NCI-H748 treated with DMSO at 0.1 percent for 48 hours (cell line): ENCODE data around the gene RAD51B.

Experiments
- DNase-seq: peaks from one replicate; lab custom pipeline; 2025; lab: John Stamatoyannopoulos, UW

The RAD51B gene

DNA sequence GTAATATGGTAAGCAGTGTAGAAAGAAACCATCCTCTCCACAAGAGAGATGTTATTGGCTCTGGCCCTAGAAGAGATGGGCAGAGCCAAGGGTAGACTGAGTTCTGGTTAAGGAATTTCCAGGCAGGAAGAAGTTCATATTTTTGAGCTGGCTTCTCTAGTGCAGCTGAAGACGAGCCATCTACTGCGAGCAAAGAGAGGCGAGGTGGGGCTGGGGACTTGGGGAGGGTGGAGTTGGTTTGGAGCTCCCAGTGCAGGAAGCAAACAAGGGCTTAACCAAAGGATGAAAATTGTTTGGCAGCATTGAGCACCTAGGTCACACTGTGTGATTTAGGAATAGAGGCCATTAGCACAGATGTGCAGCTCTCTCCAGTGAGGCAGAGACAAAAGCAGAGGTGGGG is 733.7 kb downstream of the RAD51B start:
- DNase-seq = no peak

DNA sequence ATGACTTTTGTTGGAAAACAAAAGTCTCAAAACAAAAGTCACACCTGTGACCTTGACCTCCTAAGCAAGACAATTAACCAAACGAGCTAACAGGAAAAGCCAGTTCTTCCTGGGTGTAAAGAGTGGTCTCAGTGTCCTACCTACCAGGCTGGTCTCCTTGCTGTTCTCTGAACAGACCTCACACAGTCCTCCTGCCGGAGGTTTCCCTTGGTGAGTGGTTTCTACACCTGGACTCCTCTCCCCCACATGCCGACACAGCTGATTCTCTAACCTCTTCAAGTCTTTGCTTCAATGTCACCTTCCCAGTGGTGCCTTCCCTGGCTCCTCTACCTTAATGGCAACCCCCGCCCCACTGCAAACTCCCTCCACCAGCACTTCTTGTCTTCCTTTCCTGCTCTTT is 734.7 kb downstream of the RAD51B start:
- no peak for DNase-seq

DNA sequence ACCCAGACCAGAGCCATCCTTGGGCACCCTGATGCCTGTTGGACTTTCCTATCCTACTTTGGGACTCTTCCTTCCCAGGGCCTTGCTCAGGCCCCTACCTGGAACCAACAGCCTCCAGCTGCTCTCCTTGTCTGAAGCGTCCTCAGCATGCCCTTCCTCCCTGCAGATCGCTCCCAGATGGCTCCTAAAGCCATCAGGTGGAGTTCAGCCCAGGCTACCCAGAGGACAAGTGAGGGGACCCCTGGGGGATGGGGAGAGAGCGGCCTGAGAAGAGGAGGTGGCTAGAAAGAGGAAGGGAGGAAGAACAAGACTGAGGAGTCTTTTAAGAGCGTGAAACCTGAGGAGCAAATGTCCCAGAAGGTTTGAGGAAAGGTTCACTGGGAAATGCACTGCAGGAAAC is 736.7 kb downstream of the RAD51B start:
- DNase-seq = no peak

DNA sequence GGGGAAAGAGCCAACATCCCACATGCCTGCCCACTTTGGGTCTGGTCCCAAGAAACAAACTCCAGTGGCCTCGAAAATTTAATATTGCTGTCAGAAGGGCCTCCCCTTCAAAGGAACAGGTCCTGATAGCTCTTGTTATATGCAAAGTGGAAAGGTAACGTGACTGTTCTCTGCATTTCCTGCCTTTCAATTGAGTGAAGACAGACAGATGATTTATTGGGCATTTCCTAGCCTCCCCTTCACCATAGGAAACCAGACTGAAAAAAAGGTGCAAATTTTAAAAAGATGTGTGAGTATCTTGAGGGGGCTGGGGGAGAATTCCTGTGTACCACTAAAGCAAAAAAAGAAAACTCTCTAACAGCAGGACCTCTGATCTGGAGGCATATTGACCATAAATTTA is 738.1 kb downstream of the RAD51B start:
- DNase-seq = no peak

DNA sequence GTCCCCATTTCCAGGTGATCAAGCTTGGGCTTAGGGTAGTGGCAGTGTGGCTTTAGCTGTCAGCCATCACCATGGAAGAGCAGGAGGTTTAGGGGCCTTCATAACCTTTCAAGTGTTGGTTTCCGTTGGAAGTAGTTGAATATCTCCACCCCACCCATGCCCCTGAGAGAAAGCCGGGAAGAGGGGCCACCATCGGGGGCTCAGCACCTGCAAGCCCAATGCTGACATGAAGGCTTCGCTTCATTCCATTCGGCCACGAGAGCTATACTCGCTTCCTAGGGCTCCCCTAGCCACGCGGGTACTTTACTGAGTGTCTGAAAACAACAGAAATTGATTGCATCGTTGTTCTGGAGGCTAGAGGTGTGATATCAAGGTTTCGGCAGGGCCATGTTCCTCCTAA is 738.5 kb downstream of the RAD51B start:
- DNase-seq = no peak

DNA sequence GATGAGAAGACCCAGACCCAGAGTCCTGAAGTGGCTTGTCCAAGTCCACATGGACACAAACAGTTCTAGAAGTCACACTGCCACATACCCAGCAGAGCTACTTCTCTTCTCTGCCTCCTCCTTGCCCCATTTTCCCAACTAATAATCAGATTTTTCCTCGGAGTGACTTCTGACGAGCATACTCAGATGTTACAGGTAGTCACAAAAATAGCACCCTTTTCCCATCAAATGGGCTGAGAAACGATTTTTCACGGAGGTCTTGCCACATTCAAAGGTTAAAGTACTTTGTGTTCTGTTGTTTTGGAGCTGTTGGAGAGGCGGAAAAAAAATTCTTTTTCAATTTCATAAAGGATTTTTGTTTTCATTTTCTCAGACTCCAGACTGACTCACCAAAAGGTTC is 740.4 kb downstream of the RAD51B start:
- no peak for DNase-seq

DNA sequence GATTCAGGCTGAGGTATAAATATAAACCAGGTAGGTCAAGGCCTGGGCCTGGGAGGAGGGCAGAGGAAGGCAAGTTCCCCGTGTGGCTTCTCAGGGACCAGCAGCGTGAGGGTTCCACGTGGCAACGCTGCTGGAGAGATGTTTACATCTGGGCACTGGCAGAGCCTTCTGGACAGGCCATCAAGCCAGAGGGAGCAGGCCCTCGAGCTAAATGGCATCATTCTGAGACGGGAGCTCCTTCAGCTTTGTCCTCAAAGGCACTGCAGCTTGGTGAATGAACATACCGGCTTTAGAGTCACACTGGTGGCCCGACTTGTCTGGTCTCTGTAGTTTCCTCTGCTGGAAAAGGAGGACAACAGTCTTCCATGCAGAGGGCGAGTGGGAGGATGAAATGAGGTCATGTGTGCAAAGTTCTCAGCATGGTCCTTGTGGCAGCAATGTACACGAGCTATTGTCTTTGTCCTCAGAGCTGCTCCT is 742.0 kb downstream of the RAD51B start:
- no peak for DNase-seq

DNA sequence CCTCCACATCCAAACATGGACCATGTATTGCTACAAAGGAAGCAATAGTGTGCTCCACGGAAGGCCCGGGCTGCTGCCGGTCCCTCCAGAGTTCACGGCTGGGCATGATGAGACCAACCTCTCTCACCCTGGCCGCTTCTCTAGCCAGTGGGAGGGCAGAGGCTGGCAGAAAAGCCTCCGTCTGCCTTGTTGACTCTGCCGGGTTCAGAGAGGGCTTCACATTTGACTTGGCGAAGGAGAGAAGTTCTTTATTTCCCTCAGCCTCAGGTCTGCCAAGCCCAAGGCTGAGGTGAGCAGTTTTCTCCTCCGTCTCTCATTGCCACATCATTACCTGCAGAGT is 743.3 kb downstream of the RAD51B start:
- no peak for DNase-seq

DNA sequence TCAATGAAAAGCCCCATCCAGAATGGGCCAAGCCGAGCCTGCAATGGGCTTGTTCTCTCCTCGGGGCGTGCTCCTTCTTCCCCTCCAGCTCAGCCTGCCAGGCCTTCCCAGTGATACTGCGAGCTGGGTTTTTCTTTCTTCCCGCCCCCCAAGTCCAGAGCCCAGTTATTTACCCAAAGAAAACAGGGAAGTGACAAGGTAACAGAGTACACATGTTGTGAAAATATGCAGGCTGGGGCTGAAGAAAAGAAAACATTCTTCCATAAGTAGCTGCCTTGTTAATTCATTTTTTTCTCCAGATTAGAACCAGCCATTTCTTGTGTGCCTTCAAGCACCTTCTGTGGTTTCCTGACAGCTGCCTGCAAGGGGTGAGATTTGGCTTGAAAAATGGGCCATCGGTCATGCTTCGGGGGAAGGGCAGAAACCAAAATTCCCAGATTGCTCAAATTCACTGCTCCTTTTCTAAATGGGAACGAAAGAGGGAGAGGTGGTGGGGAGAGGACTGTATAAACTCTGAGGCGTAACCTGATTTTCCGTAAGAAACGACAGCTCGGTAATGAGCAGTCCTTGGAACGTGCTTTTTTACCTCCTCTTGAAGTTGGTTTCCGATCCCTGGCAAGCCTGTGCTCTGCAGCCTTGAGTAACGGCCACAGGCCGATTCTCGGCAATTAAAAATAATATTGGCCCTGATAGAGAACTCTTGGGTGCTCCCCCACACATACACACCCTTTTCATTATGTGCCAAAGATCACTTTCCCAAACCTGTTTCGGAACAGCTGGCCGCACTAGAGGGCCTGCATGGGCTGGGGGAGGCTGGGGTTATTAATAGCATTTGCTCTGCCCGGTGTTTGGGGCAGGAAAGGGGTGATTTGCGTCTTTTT is 743.9 kb downstream of the RAD51B start:
- DNase-seq = no peak

DNA sequence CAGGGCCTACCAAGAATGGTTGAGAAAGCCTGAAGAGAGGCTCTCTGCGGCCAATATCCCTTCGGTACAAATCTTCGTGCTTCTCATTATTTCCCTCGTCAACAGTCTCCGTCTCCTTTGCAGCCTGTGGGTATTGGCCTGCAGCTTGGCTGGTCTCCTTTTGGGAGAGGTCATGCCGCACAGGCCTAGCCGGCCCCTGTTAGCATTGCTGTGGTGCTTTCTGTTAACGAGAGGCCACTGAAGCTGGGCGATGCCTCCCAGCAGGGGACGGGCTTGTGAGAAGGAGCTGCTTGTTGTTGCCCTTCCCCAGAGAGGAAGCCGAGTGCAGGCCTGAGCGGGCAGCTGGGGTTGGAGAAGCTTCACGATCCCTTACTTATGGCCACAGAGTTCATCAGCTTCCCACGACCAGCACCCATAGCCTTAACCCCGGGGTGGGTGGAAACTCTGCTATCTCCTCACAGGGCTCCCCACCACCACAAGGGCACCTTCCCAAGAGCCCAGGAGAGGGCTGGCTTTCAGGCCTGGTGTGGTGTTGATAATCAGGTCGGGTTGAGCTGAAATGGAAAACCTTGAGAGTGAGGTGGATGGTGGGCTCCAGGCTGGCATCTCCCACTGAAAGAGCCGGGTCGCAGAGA is 744.7 kb downstream of the RAD51B start:
- DNase-seq = no peak

DNA sequence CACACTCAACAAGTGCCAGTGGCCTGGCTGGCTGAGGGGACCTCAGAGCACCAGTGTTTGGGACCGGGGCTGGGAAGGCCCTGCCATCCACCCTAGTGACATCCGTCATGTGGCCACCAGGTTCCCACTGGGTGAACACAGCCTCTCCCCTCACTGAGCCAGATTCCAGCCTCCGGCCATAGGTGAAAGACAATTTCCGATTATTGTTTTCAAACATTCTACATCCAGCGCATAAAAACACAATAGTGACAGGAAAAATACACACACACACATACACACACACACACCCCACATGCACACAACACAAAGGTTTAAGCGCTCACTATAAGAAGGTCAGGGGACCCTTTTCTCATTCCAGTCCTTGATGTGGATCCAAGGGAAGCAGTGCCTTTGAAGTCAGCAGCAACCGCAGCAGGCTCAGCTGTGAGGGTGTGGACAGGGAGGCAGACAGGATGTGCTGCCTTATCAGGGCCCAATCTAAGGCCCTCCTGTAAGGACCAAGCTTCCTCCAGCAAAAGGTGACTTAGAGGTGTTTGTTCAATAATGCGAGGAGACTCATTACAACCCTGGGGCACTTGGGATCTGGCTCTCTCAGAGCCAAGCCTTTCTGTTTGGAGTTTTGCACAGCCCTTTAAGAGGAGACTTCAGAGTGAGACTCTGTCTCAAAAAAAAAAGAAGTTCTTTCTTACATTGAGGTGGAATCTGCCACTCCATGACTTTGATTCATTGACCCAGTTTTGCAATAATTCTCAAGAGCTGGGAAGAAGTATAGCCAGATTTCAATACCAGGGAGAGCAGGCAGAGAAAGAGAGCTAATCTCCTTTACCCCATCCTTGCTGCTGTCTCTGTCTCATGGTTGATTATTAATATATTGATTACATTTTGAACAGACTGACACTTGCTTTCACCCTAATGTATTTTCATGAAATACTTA is 745.5 kb downstream of the RAD51B start:
- DNase-seq = no peak

DNA sequence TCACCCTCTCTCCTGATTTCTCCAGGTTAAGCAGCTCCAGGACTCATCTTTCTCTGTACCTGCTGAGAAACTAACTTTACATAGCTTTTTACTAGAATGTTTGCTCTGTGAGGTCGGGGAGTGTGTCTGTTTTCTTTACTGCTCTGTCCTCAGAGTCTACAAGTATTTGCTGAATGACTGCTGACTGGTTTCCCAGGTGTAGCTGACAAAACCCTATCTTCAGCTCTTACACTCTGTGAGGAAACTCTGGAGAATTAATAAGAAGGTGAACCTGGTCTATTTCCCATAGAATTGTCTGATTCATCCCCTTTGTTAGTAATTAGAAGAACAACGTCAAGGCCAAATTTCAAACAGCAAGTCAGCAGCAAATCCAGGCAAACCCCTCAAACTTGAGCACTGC is 746.5 kb downstream of the RAD51B start:
- no peak for DNase-seq

DNA sequence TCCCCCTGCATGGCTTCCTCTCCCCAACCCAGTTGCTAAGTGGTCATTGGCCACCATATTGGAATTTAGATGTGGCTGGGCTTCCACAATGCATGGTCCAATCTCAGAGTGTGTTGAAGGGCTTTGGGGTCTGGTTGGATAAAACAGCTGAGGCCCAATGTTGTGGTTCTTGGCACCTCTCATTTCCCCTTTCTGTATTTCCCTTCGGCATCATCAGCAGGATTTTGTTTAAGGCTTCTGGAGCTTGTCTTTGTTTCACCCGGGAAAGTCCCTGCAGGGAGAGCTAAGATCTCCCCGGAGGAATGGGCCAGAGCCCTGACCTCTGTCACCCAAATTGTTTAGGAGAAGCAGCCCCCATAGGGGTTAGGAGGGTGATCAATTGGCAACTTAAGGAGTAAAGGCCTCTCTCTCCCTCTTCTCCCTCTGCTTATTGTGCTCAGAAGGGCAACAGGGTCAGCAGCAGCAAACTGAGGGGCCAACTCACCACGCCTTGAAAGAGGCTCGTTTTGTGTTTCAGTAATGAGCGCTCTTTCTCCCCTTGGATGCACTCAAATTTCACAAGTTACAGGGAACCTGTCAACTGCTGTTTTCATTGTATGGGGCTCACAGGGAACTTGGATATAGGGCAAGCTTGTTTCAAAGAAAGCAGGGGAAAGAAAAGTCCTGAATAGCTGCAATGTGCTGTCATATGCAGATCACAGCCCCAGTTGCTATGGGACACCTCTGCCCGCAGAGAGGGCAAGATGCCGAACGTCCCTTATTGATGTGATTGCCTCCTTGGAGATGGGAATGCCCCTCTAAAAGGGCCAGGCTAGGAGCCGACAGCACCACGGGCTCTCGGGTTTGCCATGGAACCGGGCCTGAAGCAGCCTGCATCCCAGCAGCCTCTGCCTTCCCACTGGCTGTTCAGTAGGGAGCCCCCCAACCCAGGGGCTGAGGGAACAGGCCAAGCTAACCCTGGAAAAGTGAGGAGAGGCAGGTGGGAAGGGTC is 749.6 kb downstream of the RAD51B start:
- no peak for DNase-seq

DNA sequence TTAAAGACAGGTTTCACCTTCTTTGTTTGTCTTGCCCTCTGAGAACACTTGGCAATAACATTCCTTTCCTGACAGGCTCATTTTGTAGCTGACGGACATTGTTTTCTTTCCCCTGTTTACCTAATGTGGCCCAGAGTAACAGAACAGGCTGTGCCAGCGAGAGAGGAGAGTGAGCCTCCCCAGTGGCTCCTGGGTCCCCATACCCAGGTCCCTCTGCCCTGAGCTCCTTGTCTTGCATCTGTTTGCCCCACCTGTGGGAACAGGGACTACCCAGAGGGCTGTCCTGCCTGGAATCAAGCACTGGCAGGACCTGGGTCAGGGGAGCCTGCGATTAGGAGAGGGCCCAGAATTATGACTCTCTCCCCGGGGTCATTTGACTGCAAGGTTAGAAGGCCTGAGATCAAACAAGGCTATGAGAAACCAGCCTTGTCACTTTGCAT is 750.4 kb downstream of the RAD51B start:
- DNase-seq = no peak

DNA sequence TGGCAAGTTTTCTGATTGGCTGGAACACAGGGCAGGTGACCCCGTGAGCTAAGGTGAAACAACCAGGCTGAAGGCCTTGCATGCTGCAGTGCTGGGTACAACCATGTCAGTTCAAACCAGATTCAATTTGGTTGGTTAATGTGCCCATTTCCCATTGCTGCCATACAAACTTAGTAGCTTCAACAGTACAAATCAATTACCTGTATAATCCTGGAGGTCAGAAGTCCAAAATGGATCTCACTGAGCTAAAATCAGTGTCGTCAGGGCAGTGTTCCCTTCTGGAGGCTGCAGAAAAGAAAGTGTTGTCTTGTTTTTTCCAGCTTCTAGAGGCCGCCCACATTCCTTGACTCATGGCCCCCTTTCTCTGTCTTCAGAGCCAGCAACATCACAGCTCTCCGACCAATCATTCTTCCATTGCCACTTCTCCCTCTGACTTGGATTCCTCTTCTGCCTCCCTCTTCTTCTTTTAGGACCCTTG is 751.6 kb downstream of the RAD51B start:
- DNase-seq = no peak

DNA sequence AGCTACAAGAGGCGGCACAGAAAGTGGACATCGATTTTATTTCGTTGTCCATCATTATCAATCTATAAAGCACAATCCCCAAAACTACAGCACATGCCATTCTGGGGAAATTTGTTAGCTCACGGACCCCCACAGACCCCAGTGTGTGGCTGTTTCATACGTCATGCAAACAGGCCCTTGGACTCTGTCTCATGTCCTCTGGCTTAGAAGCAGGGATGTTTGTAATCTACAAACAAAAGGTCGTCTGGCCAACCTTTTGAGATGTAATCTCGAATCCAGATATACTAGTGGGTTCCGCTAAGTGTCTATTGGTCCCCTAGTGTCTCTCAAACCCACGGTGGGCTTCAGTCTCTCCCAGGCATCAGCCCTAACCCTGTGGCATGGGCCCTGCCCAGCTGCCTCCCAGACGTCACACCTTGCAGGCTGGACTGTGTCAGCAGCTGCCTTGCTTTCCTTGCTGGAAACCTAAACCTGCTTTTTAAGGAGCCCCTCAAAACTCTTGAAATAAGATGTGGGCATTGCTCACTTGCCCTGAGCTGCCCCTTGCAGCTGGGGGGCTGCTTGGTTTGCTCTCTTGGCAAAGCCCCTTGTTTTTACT is 752.4 kb downstream of the RAD51B start:
- no peak for DNase-seq

DNA sequence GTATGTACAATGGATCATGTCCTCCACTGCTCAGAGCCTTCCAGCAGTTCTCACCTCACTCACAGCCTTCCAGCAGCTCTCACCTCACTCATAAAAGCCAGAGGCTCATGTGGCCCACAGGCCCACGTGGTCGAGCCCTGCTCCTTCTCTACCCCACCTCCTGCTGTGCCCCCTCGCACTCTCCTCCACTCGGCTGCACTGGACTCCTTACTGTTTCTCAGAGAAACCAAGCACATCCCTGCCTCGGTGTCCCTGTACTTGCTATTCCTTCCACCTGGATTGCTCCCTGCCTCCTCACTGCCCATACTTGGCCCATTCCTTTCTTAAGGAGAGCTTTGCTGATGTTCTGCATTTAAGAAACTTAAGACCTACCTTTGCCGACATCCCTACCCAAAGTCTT is 753.5 kb downstream of the RAD51B start:
- no peak for DNase-seq

DNA sequence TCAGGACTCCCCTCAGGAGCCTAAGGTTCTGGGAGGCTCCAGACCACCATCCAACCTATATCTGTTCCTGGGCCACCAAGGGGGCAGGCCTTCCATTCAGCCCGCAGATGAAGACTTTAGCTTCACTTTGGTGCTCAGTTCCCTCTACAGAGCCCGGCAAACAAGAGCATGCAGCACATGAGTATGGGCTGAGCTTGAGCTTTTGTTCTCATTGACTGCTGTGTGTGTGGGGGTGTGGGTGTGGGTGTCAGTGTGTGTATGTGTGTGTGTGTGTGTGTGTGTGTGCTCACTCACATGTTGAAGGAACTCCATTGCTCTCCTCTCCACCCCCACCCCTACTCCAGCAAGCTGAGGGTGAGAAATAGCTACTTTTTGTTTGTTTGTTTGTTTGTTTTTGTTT is 754.1 kb downstream of the RAD51B start:
- no peak for DNase-seq

DNA sequence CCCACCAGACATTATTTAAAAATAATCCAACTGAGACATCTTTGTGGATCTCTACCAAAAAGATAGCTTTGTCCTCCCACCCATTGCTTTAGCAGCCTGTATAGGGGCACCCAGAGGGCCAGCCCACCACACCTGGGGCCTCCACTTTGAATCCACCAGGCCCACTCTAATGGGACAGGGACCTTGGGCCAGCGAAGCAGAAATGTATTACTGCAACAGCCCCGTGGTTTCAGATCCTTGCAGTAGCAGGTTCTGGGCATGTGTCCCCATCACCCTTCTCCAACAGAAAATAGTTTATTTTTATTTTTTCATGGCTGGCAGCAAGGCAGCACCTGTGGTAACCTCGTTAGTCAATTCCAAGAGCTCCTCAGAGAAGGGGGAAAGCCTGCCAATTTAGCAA is 754.9 kb downstream of the RAD51B start:
- no peak for DNase-seq

DNA sequence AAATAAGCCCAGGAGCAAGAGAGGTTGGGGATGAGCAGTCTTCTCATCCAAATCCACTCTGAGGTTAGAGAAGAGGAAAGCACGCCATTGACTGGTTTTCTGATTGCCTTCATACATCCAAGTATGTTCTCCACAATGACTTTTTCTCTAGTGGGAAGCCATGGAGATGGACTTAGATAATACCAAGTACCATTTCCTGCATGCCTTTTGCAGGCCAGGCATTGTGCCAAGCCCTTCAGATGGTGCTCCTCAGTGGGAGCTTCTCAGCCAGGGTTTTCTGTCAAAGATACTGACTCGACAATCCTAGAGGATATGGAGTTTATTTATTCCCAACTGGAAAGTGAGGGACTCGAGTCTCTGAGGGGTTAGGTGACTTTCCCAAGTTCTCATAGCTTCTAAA is 755.3 kb downstream of the RAD51B start:
- DNase-seq = no peak

DNA sequence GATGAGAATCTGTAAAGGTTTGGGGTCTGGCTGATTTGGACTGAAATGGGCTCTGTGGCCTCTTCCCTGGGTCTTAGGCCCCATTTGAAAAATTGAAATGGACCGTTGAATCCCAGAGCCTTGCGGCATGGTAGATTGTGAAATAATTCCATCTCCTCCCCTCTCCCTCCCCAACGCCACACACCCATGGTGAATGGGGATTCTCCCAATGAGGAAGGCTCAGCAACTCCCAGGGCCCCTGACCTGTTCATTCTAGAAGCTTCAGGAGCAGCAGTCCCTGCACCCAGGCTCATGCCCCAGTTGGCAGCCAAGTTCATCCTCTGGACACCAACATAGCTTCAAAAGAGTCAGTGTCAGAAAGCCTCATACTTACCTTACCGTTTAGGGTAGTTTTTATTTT is 755.8 kb downstream of the RAD51B start:
- no peak for DNase-seq
